Adrenal gland (tissue), 12 donors: ENCODE data around the gene PPP6R2. TPM values are rescaled to one million over a fixed set of nuclear protein-coding genes. Genes with fewer than 3 reads are reported as not detected.

Experiments used
- DNase-seq, 7 donors: peaks; one replicate each; pipeline ENCODE4 v3.0.0-alpha.2; 2019 to 2020
- H3K27ac ChIP-seq, 5 donors: fragments of 200-600 bp; sonication (generic) in 4 of 5; 1 replicate in 3 of 5; 2 replicates in 2 of 5; pipeline versions ENCODE4 v1.5.1 to v1.8.0; 2016 to 2020; ENCODE audit warnings: mild to moderate bottlenecking in 1 of 5
- H3K27me3 ChIP-seq: fragments of 200-600 bp; 2 replicates; pipeline ENCODE4 v1.8.0; 2021
- H3K36me3 ChIP-seq, 2 donors: fragments of 200-600 bp; replicated peaks in 1 of 2; 1 replicate in 1 of 2; 2 replicates in 1 of 2; pipeline versions ENCODE4 v1.5.1 to v1.8.0; 2018 to 2022
- H3K4me1 ChIP-seq, 2 donors: fragments of 200-600 bp; replicated peaks in 1 of 2; 1 replicate in 1 of 2; 2 replicates in 1 of 2; pipeline versions ENCODE4 v1.5.1 to v1.8.0; 2018 to 2021
- H3K4me3 ChIP-seq, 4 donors: fragments of 200-600 bp; sonication (generic) in 3 of 4; one replicate each; pipeline ENCODE4 v1.5.1; 2016 to 2018
- H3K9me3 ChIP-seq, 3 donors: fragments of 200-600 bp; sonication (generic) in 1 of 3; replicated peaks in 1 of 3; 1 replicate in 2 of 3; 2 replicates in 1 of 3; pipeline versions ENCODE4 v1.5.1 to v1.8.0; 2016 to 2021
- CTCF ChIP-seq, 6 experiments: fragments of 450-650 bp in 4 of 6; fragments of 200-600 bp in 2 of 6; sonication (generic) in 1 of 6; IDR thresholded peaks; 1 replicate in 5 of 6; 2 replicates in 1 of 6; pipeline versions ENCODE4 v1.5.1 to v1.8.0; 2016 to 2021; ENCODE audit warnings: antibody characterized with exemption in 6 of 6, mild to moderate bottlenecking in 2 of 6, moderate library complexity in 1 of 6
- POLR2A ChIP-seq, 2 donors: fragments of 450-650 bp; IDR thresholded peaks; one replicate each; pipeline ENCODE4 v1.6.1; 2017; ENCODE audit warnings: antibody characterized with exemption in 2 of 2, mild to moderate bottlenecking in 2 of 2, moderate library complexity in 1 of 2
- WGBS, 4 donors: extraction: QIAGEN DNeasy Blood & Tissue Kit in 2 of 4; methylation state at CpG; one replicate each; pipeline versions ENCODE4 v1.1.5 to v1.1.7; 2013 to 2017; 5-methylcytosine and 5-hydroxymethylcytosine counted together
- intact Hi-C, 2 donors: fragments of 100-400 bp; cut with DNase I; formaldehyde crosslinking; loops; one replicate each; pipeline versions ENCODE4 v1.14.1 to v1.15.0; 2022 to 2023
- polyA plus RNA-seq, 3 donors: library from polyadenylated mRNA; stranded (reverse); fragments of 200-250 nt in 2 of 3; fragments of 350-450 nt in 1 of 3; fragmentation: Illumina TruSeq in 1 of 3; extraction: RNeasy Lipid Tissue Mini Kit (QIAGEN cat#74804) in 1 of 3; gene quantifications; one replicate each; pipeline ENCODE4 v1.2.3, GENCODE V29; 2013 to 2014
- total RNA-seq, 9 donors: library from RNA; depleted of rRNA in 4 of 9; stranded (reverse); fragments of >200 nt in 4 of 9; fragments of 120-200 nt in 1 of 9; fragmentation: NEBNext Ultra II Directional in 1 of 9; extraction: Animal tissue kit (Norgen Biotek cat#: 25700) in 1 of 9; gene quantifications; one replicate each; pipeline versions ENCODE4 v1.1.0 to v1.2.4, GENCODE V29; 2013 to 2023
- donor health status: healthy with polysubstance abuse.
- donor health status: Bipolar disorder and iron deficiency.
- donor health status: DM: yes; HTN: yes; CAD: no.
- donor health status: DM: no; HTN: no; CAD: no.
- donor health status: DM: no; HTN: no; CAD: no.
- donor health status: DM: yes; HTN: yes; CAD: no.

The PPP6R2 gene
- total and polyA plus RNA-seq, 12 donors: 19.6 to 129 (median 73.0) TPM

- no peak for TF ChIP-seq CTCF (IDR thresholded peaks at IDR 0.05)
- no peak for TF ChIP-seq POLR2A (IDR thresholded peaks at IDR 0.05)
- intact Hi-C loops: no loop called here
- H3K36me3 ChIP-seq: peaks cover 0 to 60% of the 10 kb centered on the region in 2 donors
Measured at GRCh38 chr22:50445071-50445879, 102.1 kb downstream of the PPP6R2 start.

GRCh38 chr22:50445880-50446707, 103.0 kb downstream of the PPP6R2 start:
- Histone ChIP-seq H3K4me1 (peaks cover 10 to 17% of the 10 kb centered on the region in 2 donors), H3K4me3 (no peak overlapping the region), H3K36me3 (peaks cover 0 to 55% of the 10 kb centered on the region in 2 donors), H3K27ac (peak overlapping the region in 2 of 5 donors; percentile 59 to 79), H3K9me3 (no peaks in the 10 kb centered on the region), H3K27me3 (no peaks in the 10 kb centered on the region)
- DNase-seq: no peak
- intact Hi-C loops: no loop called here
- TF ChIP-seq CTCF (IDR thresholded peaks at IDR 0.05): no peak
- TF ChIP-seq POLR2A (IDR thresholded peaks at IDR 0.05): no peak
- 76 to 81% (median 81%) methylated on average over 5 to 17 of the region's 17 CpGs for WGBS, 4 donors

More at GRCh38 chr22:50445071-50445879, 102.1 kb downstream of the PPP6R2 start:
- 73 to 82% (median 74%) methylated on average over 19 to 30 of the region's 30 CpGs for WGBS, 4 donors
- Histone ChIP-seq H3K27me3 (no peaks in the 10 kb centered on the region), H3K27ac (peak overlapping the region in 4 of 5 donors; percentile 59 to 79 (median 63)), H3K4me1 (peaks cover 10 to 17% of the 10 kb centered on the region in 2 donors), H3K4me3 (no peak overlapping the region), H3K9me3 (no peaks in the 10 kb centered on the region)
- DNase-seq: no peak

GRCh38 chr22:50446708-50447575, 103.8 kb downstream of the PPP6R2 start:
- peaks cover 10 to 17% of the 10 kb centered on the region in 2 donors for H3K4me1 ChIP-seq
- intact Hi-C loops: no loop called here
- TF ChIP-seq CTCF (IDR thresholded peaks at IDR 0.05): no peak
- no peak for TF ChIP-seq POLR2A (IDR thresholded peaks at IDR 0.05)
- no peaks in the 10 kb centered on the region for H3K27me3 ChIP-seq
- peaks cover 0 to 54% of the 10 kb centered on the region in 2 donors for H3K36me3 ChIP-seq
- no peak overlapping the region for H3K27ac ChIP-seq
- no peaks in the 10 kb centered on the region for H3K9me3 ChIP-seq
- DNase-seq: no peak
- no peak overlapping the region for H3K4me3 ChIP-seq
- WGBS, 4 donors: 89 to 92% (median 90%) methylated on average over 29 to 54 of the region's 54 CpGs
